HG02763 (cell line): ENCODE measurements around the gene HNRNPK.

Experiments
- ATAC-seq: cut with Tn5 transposase; IDR thresholded peaks from one replicate; pipeline ENCODE4 v1.9.1; 2021; ENCODE audit warnings: mild to moderate bottlenecking, moderate library complexity; ENCODE audit not compliant: unreplicated experiment

The HNRNPK gene

GRCh38 chr9:83935276-83935935 is 44.6 kb downstream of the HNRNPK start:
- ATAC-seq, result no peak

- ATAC-seq, result no peak
Observed at GRCh38 chr9:83934569-83935275, 45.3 kb downstream of the HNRNPK start.

- no peak for ATAC-seq
Observed at GRCh38 chr9:83933790-83934189, 46.2 kb downstream of the HNRNPK start.

- ATAC-seq, result no peak
Observed at GRCh38 chr9:83932851-83933250, 47.2 kb downstream of the HNRNPK start.

- no peak for ATAC-seq
Observed at GRCh38 chr9:83932011-83932410, 48.0 kb downstream of the HNRNPK start.

GRCh38 chr9:83930881-83931280 is 49.1 kb downstream of the HNRNPK start:
- no peak for ATAC-seq

GRCh38 chr9:83927591-83927990 is 52.4 kb downstream of the HNRNPK start:
- no peak for ATAC-seq

GRCh38 chr9:83920927-83921707 is 58.9 kb downstream of the HNRNPK start, which contains the start of gene KIF27:
Gene KIF27, minus strand, starts transcription at chr9:83921432. Its CDS starts 5,841 bp downstream, at chr9:83915591.
- ATAC-seq, result peak; percentile 93

- ATAC-seq, result peak; percentile 24
Observed at GRCh38 chr9:83920469-83920926, 59.5 kb downstream of the HNRNPK start.

- ATAC-seq, result no peak
Observed at GRCh38 chr9:83919111-83919510, 60.9 kb downstream of the HNRNPK start.
